ENCODE measurements around the gene SELENOP.

- TF ChIP-seq CTCF (IDR thresholded peaks at IDR 0.05) (no peak), POLR2AphosphoS5 (IDR thresholded peaks at IDR 0.05) (no peak), POLR2A (IDR thresholded peaks at IDR 0.05) (no peak), EP300 (IDR thresholded peaks at IDR 0.05) (no peak)
Measured at GRCh38 chr5:42836070-42836769, 24.5 kb upstream of the SELENOP start.
